ENCODE data around the gene GALR1.

GALR1 gene

GRCh38 chr18:77316008-77316407 is 66.4 kb downstream of the GALR1 start:
- in situ Hi-C loops (cut with MboI; ENCODE audit: low sequenced_read_pairs): no loop called here

- in situ Hi-C loops (cut with MboI; ENCODE audit: low sequenced_read_pairs): no loop called here
Observed at GRCh38 chr18:77316641-77317040, 67.0 kb downstream of the GALR1 start.

- in situ Hi-C loops (cut with MboI; ENCODE audit: low sequenced_read_pairs): no loop called here
Observed at GRCh38 chr18:77320971-77321559, 71.4 kb downstream of the GALR1 start.

- in situ Hi-C loops (cut with MboI; ENCODE audit: low sequenced_read_pairs): no loop called here
Observed at GRCh38 chr18:77321823-77322805, 72.5 kb downstream of the GALR1 start.

GRCh38 chr18:77323640-77324299 is 74.1 kb downstream of the GALR1 start:
- in situ Hi-C loops (cut with MboI; ENCODE audit: low sequenced_read_pairs): no loop called here
